CD8-positive, alpha-beta memory T cell (primary cell): ENCODE measurements around the gene PPP1R36. TPM values are rescaled to one million over a fixed set of nuclear protein-coding genes. Genes with fewer than 3 reads are reported as not detected.

Experiments
- CTCF ChIA-PET: fragments of 350-600 bp; sonication (Branson Sonifier 250); formaldehyde crosslinking; loops from one replicate; lab custom pipeline; 2021; ENCODE audit warnings: antibody characterized with exemption; lab: Charles Lee
- POLR2A ChIA-PET: fragments of 350-600 bp; sonication (Branson Sonifier 250); formaldehyde crosslinking; loops from one replicate; lab custom pipeline; 2021; ENCODE audit warnings: antibody characterized with exemption; lab: Charles Lee
- DNase-seq, 5 donors: peaks; one replicate each; pipeline versions ENCODE4 v3.0.0 to v3.0.0-alpha.2; 2020 to 2022; ENCODE audit warnings: mixed read lengths in 1 of 5
- H3K27ac ChIP-seq: one replicate; pipeline ENCODE4 v1.7.0; 2013; ENCODE audit warnings: low read depth, mild to moderate bottlenecking, low read length, moderate library complexity
- H3K27me3 ChIP-seq: 2 replicates; pipeline ENCODE4 v1.7.0; 2013; ENCODE audit warnings: low read length, mild to moderate bottlenecking; ENCODE audit not compliant: insufficient read depth, poor library complexity, severe bottlenecking
- H3K36me3 ChIP-seq: 2 replicates; pipeline ENCODE4 v1.7.0; 2013; ENCODE audit warnings: mild to moderate bottlenecking, low read length, moderate library complexity; ENCODE audit not compliant: insufficient read depth
- H3K4me1 ChIP-seq: 2 replicates; pipeline ENCODE4 v1.7.0; 2013; ENCODE audit warnings: mild to moderate bottlenecking, low read length, moderate library complexity; ENCODE audit not compliant: insufficient read depth
- H3K4me3 ChIP-seq: 2 replicates; pipeline ENCODE4 v1.7.0; 2013; ENCODE audit warnings: mild to moderate bottlenecking, low read length
- H3K9me3 ChIP-seq: 2 replicates; pipeline ENCODE4 v1.7.0; 2013; ENCODE audit warnings: mild to moderate bottlenecking, low read length
- H3K27ac Mint-ChIP-seq, 8 donors: one replicate each; pipeline ENCODE4 v1.8.0; 2020 to 2021; ENCODE audit warnings: mixed read lengths in 8 of 8, mild to moderate bottlenecking in 6 of 8, inconsistent platforms in 3 of 8, moderate library complexity in 3 of 8
- H3K27me3 Mint-ChIP-seq, 2 donors: one replicate each; pipeline ENCODE4 v1.8.0; 2020 to 2021; ENCODE audit warnings: mixed read lengths in 2 of 2, mild to moderate bottlenecking in 1 of 2, moderate library complexity in 1 of 2
- H3K36me3 Mint-ChIP-seq, 3 donors: one replicate each; pipeline ENCODE4 v1.8.0; 2020 to 2021; ENCODE audit warnings: mixed read lengths in 3 of 3, inconsistent platforms in 1 of 3, mild to moderate bottlenecking in 1 of 3
- H3K4me1 Mint-ChIP-seq, 3 donors: one replicate each; pipeline ENCODE4 v1.8.0; 2020 to 2021; ENCODE audit warnings: mixed read lengths in 3 of 3, inconsistent platforms in 1 of 3, mild to moderate bottlenecking in 1 of 3
- H3K4me3 Mint-ChIP-seq, 7 donors: one replicate each; pipeline ENCODE4 v1.8.0; 2020 to 2021; ENCODE audit warnings: mixed read lengths in 7 of 7, mild to moderate bottlenecking in 6 of 7, moderate library complexity in 4 of 7, inconsistent platforms in 2 of 7
- H3K9me3 Mint-ChIP-seq, 5 donors: one replicate each; pipeline ENCODE4 v1.8.0; 2020 to 2022; ENCODE audit warnings: mixed read lengths in 5 of 5, mild to moderate bottlenecking in 3 of 5, moderate library complexity in 2 of 5, inconsistent platforms in 1 of 5
- polyA plus RNA-seq: library from polyadenylated mRNA; unstranded; fragments of 300-500 nt; fragmentation: Illumina TruSeq; gene quantifications from one replicate; pipeline ENCODE4 v1.2.3, GENCODE V29; 2021
- total RNA-seq, 2 experiments: library from RNA; stranded (reverse); gene quantifications; one replicate each; pipeline ENCODE4 v1.2.3, GENCODE V29; 2021

Gene PPP1R36, protein sequence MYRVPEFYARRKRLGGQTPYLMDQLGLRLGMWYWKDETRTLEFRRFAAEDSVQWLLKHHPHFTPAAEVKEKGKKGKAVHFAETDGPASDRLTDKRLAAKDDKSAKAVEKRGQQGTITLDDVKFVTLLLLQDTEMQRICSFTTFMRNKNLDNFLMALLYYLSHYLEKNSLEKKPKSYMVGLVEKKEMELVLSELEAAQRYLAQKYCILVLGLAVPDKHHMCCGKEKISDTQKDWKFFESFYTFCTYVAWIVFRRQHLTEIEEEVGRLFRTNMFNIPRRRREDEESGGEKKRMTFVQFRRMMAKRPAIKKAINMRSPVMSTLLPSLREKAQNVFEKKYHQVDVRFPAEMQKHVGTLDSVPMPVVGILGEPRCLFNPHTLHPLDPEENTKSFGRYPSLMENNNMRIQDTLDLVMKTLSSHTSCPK
- total RNA-seq = under 1 TPM; 0.22 to 0.24 TPM
- polyA plus RNA-seq = 0.25 TPM

- POLR2A ChIA-PET = interaction anchor here (1.2 kb wide), 1 partner anchor 45 kb away, joined by 3 read pairs; the partner anchor contains the start of gene ZBTB1
- H3K4me3 Mint-ChIP-seq = peak within 1 kb of the TSS; percentile 73 to 90 (median 80)
Observed at GRCh38 chr14:64549791-64550620, at the start of gene PPP1R36. TSS of gene PPP1R36 (plus strand) at chr14:64549961. CDS start at chr14:64549998, 37 bp downstream.

GRCh38 chr14:64500088-64500487 lies 49.7 kb upstream of the PPP1R36 start:
- no peak for DNase-seq
- ChIA-PET CTCF (interaction anchor here (2.0 kb wide), 1 partner anchor 12 kb away, joined by 5 read pairs; no protein-coding TSS in a partner anchor), POLR2A (interaction anchor here (0.7 kb wide), 1 partner anchor 788 kb away, joined by 8 read pairs; no protein-coding TSS in a partner anchor)
- H3K9me3 Mint-ChIP-seq = peaks cover 0 to 2% (median 0%) of the 10 kb centered on the region in 5 donors
- H3K36me3 Mint-ChIP-seq = peaks cover 0 to 64% (median 6%) of the 10 kb centered on the region in 3 donors
- peak overlapping the region; percentile 86 to 100 (median 97) for H3K27ac Mint-ChIP-seq
- H3K4me3 Mint-ChIP-seq = peak overlapping the region; percentile 84 to 99 (median 94)
- H3K4me1 Mint-ChIP-seq = peaks cover 54 to 73% (median 65%) of the 10 kb centered on the region in 3 donors
- Histone ChIP-seq H3K36me3 (peaks cover 8% of the 10 kb centered on the region), H3K27me3 (no peaks in the 10 kb centered on the region), H3K4me3 (peak overlapping the region; percentile 12), H3K27ac (no peak overlapping the region), H3K4me1 (peaks cover 56% of the 10 kb centered on the region), H3K9me3 (no peaks in the 10 kb centered on the region)
- H3K27me3 Mint-ChIP-seq = peaks cover 0 to 4% of the 10 kb centered on the region in 2 donors

More at GRCh38 chr14:64549791-64550620, at the start of gene PPP1R36:
- Mint-ChIP-seq H3K4me1 (peaks cover 13 to 15% (median 15%) of the 10 kb centered on the region in 3 donors), H3K27me3 (peaks cover 0 to 4% of the 10 kb centered on the region in 2 donors), H3K9me3 (no peaks in the 10 kb centered on the region), H3K36me3 (no peaks in the 10 kb centered on the region), H3K27ac (peak within 1 kb of the TSS in 6 of 8 donors; percentile 4 to 92 (median 62))
- Histone ChIP-seq H3K36me3 (no peaks in the 10 kb centered on the region), H3K9me3 (no peaks in the 10 kb centered on the region), H3K4me3 (peak within 1 kb of the TSS; percentile 5), H3K27ac (no peak within 1 kb of the TSS), H3K4me1 (peaks cover 17% of the 10 kb centered on the region), H3K27me3 (no peaks in the 10 kb centered on the region)
- CTCF ChIA-PET = interaction anchor here (1.3 to 2.2 kb wide), 3 partner anchors 10 to 120 kb away, joined by 3 to 16 read pairs (median 6); partner anchors contain the start of gene HSPA2
- DNase-seq = peak; percentile 23 to 54 (median 32)

- Histone ChIP-seq H3K4me1 (peaks cover 54% of the 10 kb centered on the region), H3K9me3 (no peaks in the 10 kb centered on the region), H3K36me3 (peaks cover 7% of the 10 kb centered on the region), H3K4me3 (peak overlapping the region; percentile 82), H3K27ac (peak overlapping the region; percentile 99), H3K27me3 (no peaks in the 10 kb centered on the region)
- peak overlapping the region; percentile 94 to 99 (median 95) for H3K4me3 Mint-ChIP-seq
- H3K36me3 Mint-ChIP-seq = peaks cover 0 to 64% (median 6%) of the 10 kb centered on the region in 3 donors
- H3K27ac Mint-ChIP-seq = peak overlapping the region; percentile 97 to 100 (median 98)
- ChIA-PET CTCF (interaction anchor here (1.0 to 3.0 kb wide), 7 partner anchors 9 to 72 kb away, joined by 3 to 18 read pairs (median 5); partner anchors contain the start of gene HSPA2), POLR2A (interaction anchor here (2.3 kb wide), 1 partner anchor 9 kb away, joined by 13 read pairs; no protein-coding TSS in a partner anchor)
- H3K9me3 Mint-ChIP-seq = peaks cover 0 to 2% (median 0%) of the 10 kb centered on the region in 5 donors
- H3K27me3 Mint-ChIP-seq = peaks cover 0 to 4% of the 10 kb centered on the region in 2 donors
- H3K4me1 Mint-ChIP-seq = peaks cover 60 to 73% (median 61%) of the 10 kb centered on the region in 3 donors
- peak in 2 of 5 donors; percentile 3 to 50 for DNase-seq
Observed at GRCh38 chr14:64501411-64502171, 48.2 kb upstream of the PPP1R36 start.

DNA sequence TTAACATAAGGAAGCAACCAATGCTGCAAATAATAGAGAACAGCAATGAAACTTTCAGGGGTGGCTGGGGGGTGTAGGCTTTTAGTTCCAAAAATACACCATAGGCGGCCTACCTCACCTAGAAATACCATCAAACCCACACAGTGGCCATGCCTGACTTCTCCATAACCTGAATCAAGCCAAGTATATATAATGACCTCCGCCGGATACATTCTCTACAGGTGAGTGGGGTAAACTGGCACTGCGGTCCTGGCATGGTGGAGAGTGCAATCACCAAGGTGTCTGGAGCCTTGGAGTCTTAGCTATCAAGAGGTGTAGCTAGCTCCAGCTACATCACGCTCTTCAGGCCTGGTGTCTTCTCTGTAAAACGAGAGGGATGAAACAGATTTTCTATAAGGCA lies 47.3 kb upstream of the PPP1R36 start:
- Histone ChIP-seq H3K4me3 (peak overlapping the region; percentile 82), H3K27ac (peak overlapping the region; percentile 99), H3K9me3 (no peaks in the 10 kb centered on the region), H3K36me3 (peaks cover 6% of the 10 kb centered on the region), H3K27me3 (no peaks in the 10 kb centered on the region), H3K4me1 (peaks cover 54% of the 10 kb centered on the region)
- H3K4me1 Mint-ChIP-seq = peaks cover 61 to 73% (median 62%) of the 10 kb centered on the region in 3 donors
- POLR2A ChIA-PET = interaction anchor here (0.9 to 2.3 kb wide), 7 partner anchors 8 to 861 kb away, joined by 3 to 13 read pairs (median 3); partner anchors contain the start of genes HSPA2, MTHFD1 and WDR89
- H3K36me3 Mint-ChIP-seq = peaks cover 0 to 57% (median 6%) of the 10 kb centered on the region in 3 donors
- H3K9me3 Mint-ChIP-seq = peaks cover 0 to 2% (median 0%) of the 10 kb centered on the region in 5 donors
- peak overlapping the region; percentile 94 to 99 (median 95) for H3K4me3 Mint-ChIP-seq
- H3K27ac Mint-ChIP-seq = peak overlapping the region; percentile 97 to 100 (median 98)
- peaks cover 0 to 4% of the 10 kb centered on the region in 2 donors for H3K27me3 Mint-ChIP-seq
- CTCF ChIA-PET = interaction anchor here (1.0 to 3.0 kb wide), 5 partner anchors 8 to 72 kb away, joined by 4 to 18 read pairs (median 7); partner anchors contain the start of gene HSPA2
- peak in 2 of 5 donors; percentile 5 to 36 for DNase-seq

- H3K27ac ChIP-seq = peak overlapping the region; percentile 99
- peak overlapping the region; percentile 82 for H3K4me3 ChIP-seq
- peaks cover 1% of the 10 kb centered on the region for H3K36me3 ChIP-seq
- ChIA-PET CTCF (interaction anchor here (0.6 to 3.0 kb wide), 5 partner anchors 8 to 73 kb away, joined by 3 to 18 read pairs (median 7); partner anchors contain the start of gene HSPA2), POLR2A (interaction anchor here (0.6 to 2.3 kb wide), 9 partner anchors 8 to 861 kb away, joined by 3 to 13 read pairs (median 4); partner anchors contain the start of genes HSPA2, MTHFD1 and WDR89)
- Mint-ChIP-seq H3K27me3 (peaks cover 0 to 4% of the 10 kb centered on the region in 2 donors), H3K27ac (peak overlapping the region; percentile 97 to 100 (median 98)), H3K4me3 (peak overlapping the region; percentile 94 to 99 (median 95)), H3K4me1 (peaks cover 61 to 73% (median 62%) of the 10 kb centered on the region in 3 donors), H3K9me3 (peaks cover 0 to 2% (median 0%) of the 10 kb centered on the region in 5 donors), H3K36me3 (peaks cover 0 to 52% (median 6%) of the 10 kb centered on the region in 3 donors)
- H3K4me1 ChIP-seq = peaks cover 54% of the 10 kb centered on the region
- no peaks in the 10 kb centered on the region for H3K9me3 ChIP-seq
- no peaks in the 10 kb centered on the region for H3K27me3 ChIP-seq
- peak in 2 of 5 donors; percentile 5 to 52 for DNase-seq
Observed at GRCh38 chr14:64502887-64503433, 46.8 kb upstream of the PPP1R36 start.
